HFF-Myc (cell line): ENCODE data around the gene CYS1.

Experiments used
- DNase-seq: peaks from one replicate; pipeline ENCODE4 v3.0.0-alpha.2; 2011; ENCODE audit warnings: low read depth; ENCODE audit errors: extremely low read depth
- H3K4me3 ChIP-seq: replicated peaks from 2 replicates; pipeline ENCODE4 v1.5.1; 2011; ENCODE audit warnings: low read depth, mild to moderate bottlenecking, control low read depth, low read length
- TF ChIP-seq, protein P1 (sequence below): IDR thresholded peaks from 2 replicates; pipeline ENCODE4 v1.5.1; 2012; ENCODE audit warnings: mild to moderate bottlenecking, low read depth, low read length, control low read depth; ENCODE audit errors: missing control alignments

Gene CYS1

DNA sequence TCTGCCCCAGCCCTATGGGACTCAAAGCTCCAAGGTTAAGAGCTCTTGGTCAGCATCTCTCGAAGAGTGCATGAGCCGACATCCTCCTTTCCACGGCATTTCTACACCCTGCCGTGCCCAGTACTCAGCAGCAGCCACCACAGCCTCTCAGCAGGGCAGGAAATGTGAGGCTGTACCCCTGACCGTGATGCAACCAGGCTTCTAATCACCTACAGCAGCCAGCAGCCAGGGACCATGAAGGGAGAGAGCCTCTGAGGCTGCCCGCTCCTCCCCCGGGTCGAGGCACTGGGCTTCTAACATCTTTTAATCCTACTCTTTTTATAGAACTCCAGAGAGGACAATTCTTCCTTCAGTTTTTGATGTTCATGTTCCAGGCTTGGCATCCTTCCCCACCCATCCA lies 6.5 kb downstream of the CYS1 start:
- DNase-seq = no peak
- TF ChIP-seq, protein P1, sequence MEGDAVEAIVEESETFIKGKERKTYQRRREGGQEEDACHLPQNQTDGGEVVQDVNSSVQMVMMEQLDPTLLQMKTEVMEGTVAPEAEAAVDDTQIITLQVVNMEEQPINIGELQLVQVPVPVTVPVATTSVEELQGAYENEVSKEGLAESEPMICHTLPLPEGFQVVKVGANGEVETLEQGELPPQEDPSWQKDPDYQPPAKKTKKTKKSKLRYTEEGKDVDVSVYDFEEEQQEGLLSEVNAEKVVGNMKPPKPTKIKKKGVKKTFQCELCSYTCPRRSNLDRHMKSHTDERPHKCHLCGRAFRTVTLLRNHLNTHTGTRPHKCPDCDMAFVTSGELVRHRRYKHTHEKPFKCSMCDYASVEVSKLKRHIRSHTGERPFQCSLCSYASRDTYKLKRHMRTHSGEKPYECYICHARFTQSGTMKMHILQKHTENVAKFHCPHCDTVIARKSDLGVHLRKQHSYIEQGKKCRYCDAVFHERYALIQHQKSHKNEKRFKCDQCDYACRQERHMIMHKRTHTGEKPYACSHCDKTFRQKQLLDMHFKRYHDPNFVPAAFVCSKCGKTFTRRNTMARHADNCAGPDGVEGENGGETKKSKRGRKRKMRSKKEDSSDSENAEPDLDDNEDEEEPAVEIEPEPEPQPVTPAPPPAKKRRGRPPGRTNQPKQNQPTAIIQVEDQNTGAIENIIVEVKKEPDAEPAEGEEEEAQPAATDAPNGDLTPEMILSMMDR = no peak
- no peak overlapping the region for H3K4me3 ChIP-seq

DNA sequence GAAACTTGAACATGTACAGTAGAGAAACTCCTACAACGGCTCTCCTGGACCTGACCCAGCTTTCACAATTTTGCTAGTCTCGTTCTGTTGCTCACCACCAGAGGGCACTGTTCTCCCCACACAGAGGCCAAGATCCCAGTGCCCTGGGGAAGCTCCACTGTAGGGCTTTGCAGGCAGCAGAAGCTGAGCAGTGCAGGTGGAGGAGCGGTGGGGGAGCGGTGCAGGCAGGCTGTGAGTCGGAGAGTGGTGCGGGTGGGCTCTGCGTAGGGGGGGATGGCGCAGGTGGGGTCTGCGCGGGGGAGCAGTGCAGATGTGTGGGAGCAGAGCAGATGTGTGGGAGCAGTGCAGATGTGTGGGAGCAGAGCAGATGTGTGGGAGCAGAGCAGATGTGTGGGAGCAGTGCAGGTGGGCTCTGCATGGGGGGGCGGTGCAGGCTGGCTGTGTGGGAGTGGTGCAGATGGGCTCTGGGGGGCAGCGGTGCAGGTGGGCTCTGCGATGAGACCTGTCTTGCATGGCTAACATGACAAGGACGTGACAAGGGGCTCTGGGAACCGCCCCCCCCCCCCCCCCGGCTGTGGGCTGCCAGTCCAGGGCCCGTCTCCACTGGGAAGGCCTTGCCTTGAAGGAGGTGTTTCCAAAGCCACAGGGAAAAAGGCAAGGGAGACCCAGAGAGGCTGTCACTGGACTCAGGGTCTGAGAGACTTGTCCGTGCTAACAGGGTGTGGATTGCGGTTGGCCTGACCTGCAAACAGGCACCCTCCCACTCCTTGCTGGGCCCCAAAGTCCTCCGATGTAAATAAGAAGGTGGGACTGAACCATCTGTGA lies 7.3 kb downstream of the CYS1 start:
- H3K4me3 ChIP-seq = no peak overlapping the region
- DNase-seq = peak; percentile 66
- TF ChIP-seq, protein P1 = peak; percentile 92

DNA sequence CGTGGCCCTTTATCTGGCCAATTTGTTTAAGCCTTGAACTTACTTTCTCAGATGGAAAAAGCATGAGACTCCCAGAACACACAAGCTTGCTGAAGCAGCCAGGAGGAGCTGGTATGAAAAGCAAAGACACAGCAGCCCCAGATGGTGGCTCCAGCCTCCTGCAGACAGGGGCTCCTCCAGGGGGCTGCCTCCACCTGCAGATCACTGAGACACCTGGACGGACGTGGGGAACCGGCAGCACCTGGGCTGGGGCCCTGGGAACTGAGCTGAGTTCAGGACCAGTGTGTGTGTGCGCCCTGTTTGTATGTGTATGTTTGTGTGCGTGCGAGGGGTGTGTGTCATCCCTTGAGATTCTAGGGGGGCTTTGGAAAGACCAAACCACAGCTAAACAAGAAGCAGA lies 8.6 kb downstream of the CYS1 start:
- H3K4me3 ChIP-seq = no peak overlapping the region
- TF ChIP-seq, protein P1 = no peak
- DNase-seq = no peak

DNA sequence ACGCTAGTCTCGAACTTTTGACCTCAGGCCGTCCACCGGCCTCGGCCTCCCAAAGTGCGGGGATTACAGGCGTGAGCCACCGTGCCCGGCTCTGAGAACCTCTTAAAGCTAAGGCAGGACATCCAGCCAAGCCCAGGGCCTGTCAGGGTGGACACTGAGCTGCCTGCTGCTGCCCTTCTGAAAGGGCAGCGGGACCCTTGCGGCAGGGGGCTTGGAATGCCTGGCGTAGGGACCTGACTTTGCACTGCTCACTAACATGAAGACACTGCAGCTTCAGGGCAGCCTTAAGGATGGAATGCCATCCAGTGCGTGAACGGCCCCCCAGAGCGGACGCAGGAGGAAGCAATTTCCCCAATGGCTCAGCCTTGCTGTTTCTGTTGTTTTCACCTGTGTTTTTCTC lies 9.0 kb downstream of the CYS1 start:
- no peak for DNase-seq
- TF ChIP-seq, protein P1 = no peak
- no peak overlapping the region for H3K4me3 ChIP-seq

DNA sequence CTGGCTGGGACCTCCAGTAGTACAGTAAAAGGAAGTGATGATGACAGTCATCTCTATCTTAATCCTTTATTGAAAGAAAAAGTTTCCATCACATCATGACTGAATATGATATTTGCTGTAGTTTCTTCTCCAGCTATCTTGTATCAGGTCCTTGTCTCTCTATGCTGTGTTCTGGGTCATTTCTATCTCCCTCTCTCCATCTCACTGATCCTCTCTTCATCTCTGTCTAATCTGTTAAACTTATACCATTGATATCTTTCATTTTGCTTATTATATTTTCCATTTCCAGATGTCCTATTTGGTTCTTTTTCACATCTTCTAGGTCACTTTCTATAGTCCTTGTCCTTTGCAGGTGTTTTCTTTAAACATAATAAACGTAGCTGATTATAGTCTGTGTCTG lies 12.3 kb downstream of the CYS1 start:
- no peak overlapping the region for H3K4me3 ChIP-seq
- TF ChIP-seq, protein P1 = no peak
- DNase-seq = no peak

DNA sequence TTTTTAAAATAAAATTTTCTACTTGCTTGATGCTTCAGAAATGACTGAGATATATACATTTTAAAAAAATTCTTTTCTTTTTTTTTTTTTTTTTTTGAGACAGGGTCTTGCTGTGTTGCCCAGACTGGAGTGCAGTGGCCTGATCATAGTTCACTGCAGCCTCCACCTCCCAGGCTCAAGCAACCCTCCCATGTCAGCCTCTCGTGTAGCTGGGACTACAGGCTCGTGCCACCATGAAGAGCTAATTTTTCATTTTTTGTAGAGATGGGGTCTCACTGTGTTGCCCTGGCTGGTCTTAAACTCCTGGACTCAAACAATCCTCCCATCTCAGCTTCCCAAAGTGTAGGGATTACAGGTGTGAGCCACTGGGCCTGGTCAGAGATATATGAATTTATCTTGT lies 12.9 kb downstream of the CYS1 start:
- TF ChIP-seq, protein P1 = no peak
- DNase-seq = no peak
- H3K4me3 ChIP-seq = no peak overlapping the region

DNA sequence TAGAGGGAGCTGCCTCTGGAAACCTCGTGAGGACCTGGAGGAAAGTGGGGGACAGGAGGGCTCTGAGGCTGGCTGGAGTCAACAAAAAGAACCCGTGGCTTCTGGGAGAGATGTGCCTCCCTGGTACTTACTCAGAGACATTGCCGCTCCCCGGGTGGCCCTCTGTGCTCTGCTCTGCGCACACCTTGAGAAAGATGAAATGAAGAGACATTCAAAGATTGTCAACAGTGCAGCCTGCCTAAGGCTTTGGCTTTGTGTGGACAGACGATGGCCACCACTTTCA lies 14.5 kb downstream of the CYS1 start:
- no peak overlapping the region for H3K4me3 ChIP-seq
- TF ChIP-seq, protein P1 = no peak
- no peak for DNase-seq
